ENCODE data around the gene ATP1A1. TPM values are rescaled to one million over a fixed set of nuclear protein-coding genes. Genes with fewer than 3 reads are reported as not detected.

ATP1A1 gene
- total RNA-seq, 1 experiment from 2014 or later: 378 TPM

GRCh38 chr1:116424863-116425262 lies 51.8 kb downstream of the ATP1A1 start:
- BruUV-seq (replicated peaks): no TSS peak
- no peak overlapping the region for H3K27ac Mint-ChIP-seq (ENCODE audit: low read depth, unreplicated experiment)
- H3K4me1 Mint-ChIP-seq (ENCODE audit: insufficient read depth, unreplicated experiment): no peaks in the 10 kb centered on the region
- no peaks in the 10 kb centered on the region for H3K9me3 Mint-ChIP-seq (ENCODE audit: unreplicated experiment)
- intact Hi-C loops (cut with micrococcal nuclease): no loop called here
- CTCF ChIA-PET: no interaction called here
- POLR2A ChIA-PET: no interaction called here
- H3K36me3 Mint-ChIP-seq (ENCODE audit: insufficient read depth, unreplicated experiment): peaks cover 6% of the 10 kb centered on the region
- H3K27me3 Mint-ChIP-seq (ENCODE audit: insufficient read depth, unreplicated experiment): peaks cover 11% of the 10 kb centered on the region
- TF ChIP-seq CTCF (IDR thresholded peaks at IDR 0.05; ENCODE audit: unreplicated experiment): no peak
- no peak for DNase-seq (ENCODE audit: unreplicated experiment)
- H3K4me3 Mint-ChIP-seq (ENCODE audit: unreplicated experiment): no peak overlapping the region

GRCh38 chr1:116425987-116426386 lies 52.9 kb downstream of the ATP1A1 start:
- Mint-ChIP-seq H3K4me1 (ENCODE audit: insufficient read depth, unreplicated experiment) (no peaks in the 10 kb centered on the region), H3K27me3 (ENCODE audit: insufficient read depth, unreplicated experiment) (peaks cover 11% of the 10 kb centered on the region), H3K27ac (ENCODE audit: low read depth, unreplicated experiment) (no peak overlapping the region), H3K4me3 (ENCODE audit: unreplicated experiment) (no peak overlapping the region), H3K36me3 (ENCODE audit: insufficient read depth, unreplicated experiment) (peaks cover 6% of the 10 kb centered on the region), H3K9me3 (ENCODE audit: unreplicated experiment) (no peaks in the 10 kb centered on the region)
- BruUV-seq (replicated peaks): no TSS peak
- no peak for DNase-seq (ENCODE audit: unreplicated experiment)
- TF ChIP-seq CTCF (IDR thresholded peaks at IDR 0.05; ENCODE audit: unreplicated experiment): no peak
- ChIA-PET POLR2A (no interaction called here), CTCF (no interaction called here)
- intact Hi-C loops (cut with micrococcal nuclease): no loop called here

- no TSS peak for BruUV-seq (replicated peaks)
- Mint-ChIP-seq H3K36me3 (ENCODE audit: insufficient read depth, unreplicated experiment) (peaks cover 6% of the 10 kb centered on the region), H3K4me1 (ENCODE audit: insufficient read depth, unreplicated experiment) (no peaks in the 10 kb centered on the region), H3K27me3 (ENCODE audit: insufficient read depth, unreplicated experiment) (peaks cover 11% of the 10 kb centered on the region), H3K9me3 (ENCODE audit: unreplicated experiment) (no peaks in the 10 kb centered on the region), H3K27ac (ENCODE audit: low read depth, unreplicated experiment) (no peak overlapping the region), H3K4me3 (ENCODE audit: unreplicated experiment) (no peak overlapping the region)
- ChIA-PET CTCF (interaction anchor here (0.6 to 0.7 kb wide), 2 partner anchors 59 to 181 kb away, joined by 3 to 6 read pairs; no protein-coding TSS in a partner anchor), POLR2A (no interaction called here)
- DNase-seq (ENCODE audit: unreplicated experiment): no peak
- no peak for TF ChIP-seq CTCF (IDR thresholded peaks at IDR 0.05; ENCODE audit: unreplicated experiment)
- intact Hi-C loops (cut with micrococcal nuclease): no loop called here
Measured at GRCh38 chr1:116426401-116426800, 53.4 kb downstream of the ATP1A1 start.

GRCh38 chr1:116428576-116428975 lies 55.5 kb downstream of the ATP1A1 start:
- Mint-ChIP-seq H3K9me3 (ENCODE audit: unreplicated experiment) (no peaks in the 10 kb centered on the region), H3K4me3 (ENCODE audit: unreplicated experiment) (no peak overlapping the region), H3K27me3 (ENCODE audit: insufficient read depth, unreplicated experiment) (peaks cover 11% of the 10 kb centered on the region), H3K27ac (ENCODE audit: low read depth, unreplicated experiment) (no peak overlapping the region), H3K36me3 (ENCODE audit: insufficient read depth, unreplicated experiment) (peaks cover 6% of the 10 kb centered on the region), H3K4me1 (ENCODE audit: insufficient read depth, unreplicated experiment) (no peaks in the 10 kb centered on the region)
- DNase-seq (ENCODE audit: unreplicated experiment): no peak
- TF ChIP-seq CTCF (IDR thresholded peaks at IDR 0.05; ENCODE audit: unreplicated experiment): no peak
- CTCF ChIA-PET: interaction anchor here (1.1 to 2.1 kb wide), 4 partner anchors 56 to 289 kb away, joined by 3 to 6 read pairs (median 4); no protein-coding TSS in a partner anchor
- POLR2A ChIA-PET: interaction anchor here (2.1 kb wide), 1 partner anchor 10 kb away, joined by 5 read pairs; no protein-coding TSS in a partner anchor
- BruUV-seq (replicated peaks): no TSS peak
- intact Hi-C loops (cut with micrococcal nuclease): no loop called here
